SK-N-MC (cell line): Measurements from ENCODE around the gene RRAGB.

Experiments
- EZH2 ChIP-seq: fragments of 200-600 bp; sonication (generic); IDR thresholded peaks from one replicate; pipeline ENCODE4 v1.6.1; 2017; ENCODE audit warnings: antibody characterized with exemption
- POLR2AphosphoS5 ChIP-seq: IDR thresholded peaks from 2 replicates; pipeline ENCODE4 v1.6.1; 2012; ENCODE audit warnings: mild to moderate bottlenecking, low read depth, low read length, borderline replicate concordance

GRCh38 chrX:55697381-55697780 is 20.2 kb upstream of the RRAGB start:
- no peak for TF ChIP-seq POLR2AphosphoS5
- TF ChIP-seq EZH2: no peak
